Mucosa of stomach (tissue), 1 donor: ENCODE results near the gene LGR6.

Experiments
- H3K27me3 ChIP-seq: one replicate; pipeline ENCODE4 v1.7.0; 2013; ENCODE audit warnings: mild to moderate bottlenecking, low read length; ENCODE audit not compliant: control insufficient read depth, insufficient read depth
- H3K36me3 ChIP-seq: one replicate; pipeline ENCODE4 v1.7.0; 2013; ENCODE audit warnings: low read length; ENCODE audit not compliant: control insufficient read depth, insufficient read depth
- H3K4me1 ChIP-seq: one replicate; pipeline ENCODE4 v1.7.0; 2013; ENCODE audit warnings: mild to moderate bottlenecking, low read length; ENCODE audit not compliant: control insufficient read depth, insufficient read depth
- H3K4me3 ChIP-seq: one replicate; pipeline ENCODE4 v1.7.0; 2013; ENCODE audit warnings: low read length
- H3K9ac ChIP-seq: one replicate; pipeline ENCODE4 v1.7.0; 2013; ENCODE audit warnings: mild to moderate bottlenecking, low read length, moderate library complexity
- H3K9me3 ChIP-seq: one replicate; pipeline ENCODE4 v1.7.0; 2013; ENCODE audit warnings: mild to moderate bottlenecking, low read length, moderate library complexity; ENCODE audit not compliant: control insufficient read depth
- donor health status: Pancreatic carcinoma.

Gene LGR6

DNA sequence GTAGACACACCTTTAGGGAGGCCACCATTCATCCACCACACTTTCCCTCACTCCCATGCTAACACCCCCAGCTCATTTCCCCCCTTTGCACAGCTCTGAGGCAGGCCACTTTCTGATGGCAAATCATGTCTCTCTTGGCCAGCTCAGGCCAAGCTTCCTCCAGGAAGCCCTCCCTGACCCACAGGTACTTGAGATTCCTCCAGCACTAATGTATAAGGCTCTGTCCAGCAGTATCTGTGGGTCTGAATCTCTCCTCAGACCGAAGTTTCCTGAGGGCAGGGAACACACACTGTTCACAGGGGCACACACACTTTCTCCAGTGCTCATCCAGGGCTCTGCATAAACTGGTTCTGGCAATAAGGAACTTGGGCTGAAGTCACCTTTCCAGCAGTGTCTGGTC, 19.2 kb downstream of the LGR6 start:
- H3K9ac ChIP-seq = no peak overlapping the region
- peaks cover 43% of the 10 kb centered on the region for H3K27me3 ChIP-seq
- peaks cover 3% of the 10 kb centered on the region for H3K4me1 ChIP-seq

GRCh38 chr1:202213361-202214088, 19.9 kb downstream of the LGR6 start:
- Histone ChIP-seq H3K9me3 (no peaks in the 10 kb centered on the region), H3K9ac (no peak overlapping the region), H3K4me1 (no peaks in the 10 kb centered on the region), H3K27me3 (peaks cover 47% of the 10 kb centered on the region), H3K4me3 (no peak overlapping the region), H3K36me3 (no peaks in the 10 kb centered on the region)

More for the DNA sequence above, 19.2 kb downstream of the LGR6 start:
- H3K4me3 ChIP-seq = no peak overlapping the region
- H3K9me3 ChIP-seq = no peaks in the 10 kb centered on the region
- H3K36me3 ChIP-seq = no peaks in the 10 kb centered on the region

DNA sequence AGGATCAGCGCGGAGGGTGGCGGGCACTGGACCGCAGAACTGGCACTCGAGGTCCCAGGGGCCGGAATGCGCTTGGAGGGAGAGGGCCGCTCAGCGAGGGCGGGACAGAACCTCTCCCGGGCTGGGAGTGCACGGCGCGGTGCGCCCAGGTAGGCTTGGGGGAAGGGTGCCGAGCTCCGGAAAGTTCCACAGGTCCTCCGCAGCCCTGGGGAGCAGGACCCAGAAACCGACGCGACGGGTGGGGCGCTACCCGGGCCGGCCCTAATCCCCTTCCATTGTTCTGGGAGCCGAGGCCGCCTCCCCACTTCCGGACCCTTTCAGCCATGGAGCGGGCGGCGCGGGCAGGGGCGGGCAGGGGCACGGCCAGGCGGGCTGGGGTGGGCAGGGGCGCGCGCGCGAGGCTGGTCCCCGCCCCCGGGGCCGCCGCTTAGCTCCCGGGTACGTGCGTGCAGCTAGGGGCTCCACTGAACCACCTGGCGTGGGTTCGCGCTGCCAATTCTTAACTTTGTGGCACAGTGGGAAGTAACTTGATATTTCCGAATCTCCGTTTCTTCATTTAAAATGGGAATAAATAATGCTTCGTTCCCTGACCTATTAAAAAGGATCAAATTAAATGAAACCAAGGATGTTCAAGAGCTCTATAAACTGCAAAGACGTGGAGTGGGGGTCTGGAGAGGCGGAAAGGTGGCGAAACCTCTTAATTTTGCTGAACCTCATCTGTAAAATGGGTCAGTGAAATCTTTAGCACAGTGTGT, 20.7 kb downstream of the LGR6 start:
- Histone ChIP-seq H3K4me1 (no peaks in the 10 kb centered on the region), H3K36me3 (no peaks in the 10 kb centered on the region), H3K9ac (no peak overlapping the region), H3K9me3 (no peaks in the 10 kb centered on the region), H3K27me3 (peaks cover 50% of the 10 kb centered on the region), H3K4me3 (no peak overlapping the region)

DNA sequence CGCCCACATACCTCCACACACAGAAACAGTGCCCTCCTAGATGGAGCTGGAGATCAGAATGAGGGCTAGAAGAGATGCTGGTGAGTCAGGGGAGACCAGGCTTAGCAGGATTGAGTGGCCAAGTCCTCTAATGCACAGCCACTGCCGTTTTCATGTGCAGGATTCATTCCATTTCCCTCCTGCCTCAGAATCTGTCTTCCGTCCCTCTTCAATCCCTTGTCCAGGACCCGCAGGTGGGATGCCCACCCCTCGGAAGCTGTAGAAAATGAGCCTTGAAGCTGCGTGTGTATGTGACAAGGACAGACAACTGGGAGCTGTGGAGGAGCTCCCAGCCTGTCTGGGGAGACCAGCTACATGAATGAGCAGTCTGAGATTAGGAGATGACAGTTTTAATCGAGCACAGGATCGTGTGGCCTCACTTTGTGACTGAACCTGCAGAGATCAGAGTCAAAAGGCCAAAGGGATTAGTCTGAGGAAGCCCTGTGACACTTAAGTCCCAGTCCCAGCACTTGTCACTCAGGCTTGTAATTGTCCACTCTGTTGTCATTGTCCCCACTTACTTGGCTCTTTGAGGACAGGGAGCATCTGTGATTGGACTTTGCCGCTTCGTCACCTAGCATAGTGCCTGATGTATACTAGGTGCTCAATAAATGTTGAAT, 22.0 kb downstream of the LGR6 start:
- Histone ChIP-seq H3K4me1 (no peaks in the 10 kb centered on the region), H3K4me3 (no peak overlapping the region), H3K36me3 (no peaks in the 10 kb centered on the region), H3K9me3 (no peaks in the 10 kb centered on the region), H3K27me3 (peaks cover 52% of the 10 kb centered on the region), H3K9ac (no peak overlapping the region)

GRCh38 chr1:202216691-202217090, 23.1 kb downstream of the LGR6 start:
- Histone ChIP-seq H3K27me3 (peaks cover 52% of the 10 kb centered on the region), H3K9me3 (no peaks in the 10 kb centered on the region), H3K4me1 (no peaks in the 10 kb centered on the region), H3K9ac (no peak overlapping the region), H3K4me3 (no peak overlapping the region), H3K36me3 (no peaks in the 10 kb centered on the region)

DNA sequence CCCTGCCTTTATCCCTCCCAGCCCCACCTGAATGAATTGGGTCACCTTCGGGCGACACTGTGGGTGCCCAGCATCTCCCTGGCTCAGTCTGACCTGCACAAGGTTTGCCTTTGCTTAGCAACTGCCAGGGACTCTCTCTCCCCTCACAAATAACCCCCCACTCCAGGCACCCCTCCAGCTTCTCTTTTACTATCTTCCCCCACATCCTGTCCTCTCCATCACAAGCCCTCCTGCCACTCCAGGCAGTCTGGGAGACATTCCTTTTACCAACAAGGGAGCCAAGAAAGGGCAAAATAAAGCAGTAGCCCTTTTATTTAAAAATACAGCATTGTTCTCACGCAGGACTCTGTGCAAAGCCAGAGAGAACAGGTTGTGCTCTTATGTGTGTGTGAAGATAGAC, 23.9 kb downstream of the LGR6 start:
- Histone ChIP-seq H3K4me3 (no peak overlapping the region), H3K4me1 (no peaks in the 10 kb centered on the region), H3K9ac (no peak overlapping the region), H3K27me3 (peaks cover 51% of the 10 kb centered on the region), H3K36me3 (no peaks in the 10 kb centered on the region), H3K9me3 (no peaks in the 10 kb centered on the region)

- H3K27me3 ChIP-seq = peaks cover 48% of the 10 kb centered on the region
- H3K9ac ChIP-seq = no peak overlapping the region
- H3K9me3 ChIP-seq = no peaks in the 10 kb centered on the region
- no peak overlapping the region for H3K4me3 ChIP-seq
- no peaks in the 10 kb centered on the region for H3K4me1 ChIP-seq
- H3K36me3 ChIP-seq = no peaks in the 10 kb centered on the region
Observed at GRCh38 chr1:202217951-202218350, 24.4 kb downstream of the LGR6 start.

GRCh38 chr1:202220733-202221132, 27.1 kb downstream of the LGR6 start:
- Histone ChIP-seq H3K27me3 (peaks cover 28% of the 10 kb centered on the region), H3K4me1 (no peaks in the 10 kb centered on the region), H3K9ac (no peak overlapping the region), H3K4me3 (no peak overlapping the region), H3K9me3 (no peaks in the 10 kb centered on the region), H3K36me3 (no peaks in the 10 kb centered on the region)

GRCh38 chr1:202221911-202222909, 28.6 kb downstream of the LGR6 start:
- H3K4me1 ChIP-seq = no peaks in the 10 kb centered on the region
- H3K27me3 ChIP-seq = peaks cover 22% of the 10 kb centered on the region
- no peaks in the 10 kb centered on the region for H3K36me3 ChIP-seq
- no peak overlapping the region for H3K4me3 ChIP-seq
- no peak overlapping the region for H3K9ac ChIP-seq
- H3K9me3 ChIP-seq = no peaks in the 10 kb centered on the region

DNA sequence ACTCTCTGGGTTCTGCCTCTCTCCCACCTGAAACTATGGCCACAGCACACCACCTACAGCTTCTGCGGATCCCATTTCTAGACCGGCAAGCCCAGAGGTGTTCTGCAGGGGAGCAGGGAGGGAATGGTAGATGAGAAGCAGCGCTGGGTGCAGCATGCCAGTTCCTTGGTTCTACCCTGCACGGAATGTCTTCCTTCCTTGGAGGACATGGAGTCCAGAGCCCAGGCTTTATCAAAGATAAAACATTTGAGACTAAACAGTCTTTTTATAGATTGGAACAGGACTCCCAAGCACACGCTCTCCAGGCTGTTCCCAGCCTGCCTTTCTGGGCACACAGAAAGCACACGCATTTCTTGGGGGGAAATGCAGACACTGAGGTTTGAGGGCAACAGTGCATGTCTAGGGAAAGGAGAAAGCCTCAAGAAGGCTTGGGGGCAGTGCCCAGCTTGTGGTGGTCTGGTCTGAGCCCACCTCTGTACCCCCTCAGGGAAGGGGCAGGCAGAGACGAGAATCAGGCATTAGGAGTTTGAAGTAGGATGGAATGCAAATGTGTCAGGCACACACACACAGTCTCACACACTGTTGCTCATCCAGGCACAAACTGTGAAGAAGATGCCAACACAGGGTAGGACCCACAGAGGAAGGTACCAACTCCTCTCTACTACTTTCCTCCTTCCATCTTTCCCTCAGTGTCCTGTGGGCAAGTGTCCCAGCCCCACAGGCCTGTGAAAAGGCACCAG, 29.7 kb downstream of the LGR6 start:
- Histone ChIP-seq H3K9ac (no peak overlapping the region), H3K9me3 (no peaks in the 10 kb centered on the region), H3K4me3 (no peak overlapping the region), H3K27me3 (peaks cover 18% of the 10 kb centered on the region), H3K4me1 (no peaks in the 10 kb centered on the region), H3K36me3 (no peaks in the 10 kb centered on the region)

DNA sequence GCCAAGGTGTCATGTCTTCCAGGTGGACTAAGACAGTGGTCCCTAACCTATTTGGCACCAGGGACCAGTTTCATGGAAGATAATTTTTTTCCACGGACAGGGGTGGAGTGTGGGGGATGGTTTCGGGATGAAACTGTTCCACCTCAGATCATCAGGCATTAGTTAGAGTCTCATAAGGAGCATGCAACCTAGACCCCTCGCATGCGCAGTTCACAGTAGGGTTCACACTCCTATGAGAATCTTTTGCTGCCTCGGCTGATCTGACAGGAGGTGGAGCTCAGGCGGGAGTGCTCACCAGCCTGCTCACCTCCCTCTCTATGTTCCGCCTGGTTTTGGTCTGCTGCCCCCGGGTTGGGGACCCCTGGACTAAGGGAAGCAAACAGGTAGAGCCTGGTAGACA, 30.9 kb downstream of the LGR6 start:
- Histone ChIP-seq H3K4me1 (no peaks in the 10 kb centered on the region), H3K9ac (no peak overlapping the region), H3K4me3 (no peak overlapping the region), H3K9me3 (no peaks in the 10 kb centered on the region), H3K36me3 (no peaks in the 10 kb centered on the region), H3K27me3 (peaks cover 7% of the 10 kb centered on the region)
